Right lobe of liver (tissue), 6 donors: Measurements from ENCODE around the gene DENND6A. TPM values are rescaled to one million over a fixed set of nuclear protein-coding genes. Genes with fewer than 3 reads are reported as not detected.
A peak's percentile ranks its signal among the peaks of the same experiment; 100 is the strongest.

Experiments used
- ATAC-seq, 4 donors: fragments of 200-7000 bp; cut with Tn5 transposase; one replicate each; pipeline ENCODE4 v1.9.1; 2020; ENCODE audit warnings: mild to moderate bottlenecking in 4 of 4, moderate library complexity in 4 of 4
- DNase-seq, 3 donors: peaks; one replicate each; pipeline ENCODE4 v3.0.0-alpha.2; 2020
- H3K27ac ChIP-seq, 3 donors: fragments of 200-600 bp; one replicate each; pipeline ENCODE4 v1.8.0; 2022
- H3K27me3 ChIP-seq, 2 donors: fragments of 200-600 bp; one replicate each; pipeline ENCODE4 v1.8.0; 2022
- H3K36me3 ChIP-seq, 4 donors: fragments of 200-600 bp; sonication (generic) in 1 of 4; one replicate each; pipeline versions ENCODE4 v1.5.1 to v1.8.0; 2017 to 2022; ENCODE audit warnings: control low read depth in 1 of 4
- H3K4me1 ChIP-seq, 4 donors: fragments of 200-600 bp; sonication (generic) in 1 of 4; one replicate each; pipeline versions ENCODE4 v1.5.1 to v1.8.0; 2017 to 2022; ENCODE audit warnings: control low read depth in 1 of 4
- H3K4me3 ChIP-seq, 3 donors: fragments of 200-600 bp; one replicate each; pipeline ENCODE4 v1.8.0; 2022
- H3K9me3 ChIP-seq, 4 donors: fragments of 200-600 bp; sonication (generic) in 1 of 4; one replicate each; pipeline versions ENCODE4 v1.5.1 to v1.8.0; 2017 to 2022; ENCODE audit warnings: control low read depth in 1 of 4
- CTCF ChIP-seq, 4 donors: fragments of 200-600 bp in 3 of 4; fragments of 450-650 bp in 1 of 4; IDR thresholded peaks; one replicate each; pipeline versions ENCODE4 v1.5.1 to v1.8.0; 2016 to 2022; ENCODE audit warnings: antibody characterized with exemption in 4 of 4, mild to moderate bottlenecking in 2 of 4
- POLR2A ChIP-seq: fragments of 450-650 bp; IDR thresholded peaks from one replicate; pipeline ENCODE4 v1.6.1; 2017; ENCODE audit warnings: antibody characterized with exemption, mild to moderate bottlenecking
- WGBS: methylation state at CpG from one replicate; pipeline ENCODE4 v1.1.6; 2018; ENCODE audit warnings: low coverage, low lambda C conversion rate; ENCODE audit not compliant: insufficient coverage; ENCODE audit errors: missing lambda C conversion rate; 5-methylcytosine and 5-hydroxymethylcytosine counted together
- intact Hi-C, 2 donors: fragments of 100-400 bp; cut with DNase I; formaldehyde crosslinking; loops; one replicate each; pipeline versions ENCODE4 v1.11.2 to v1.14.1; 2022
- total RNA-seq, 6 experiments: library from RNA; depleted of rRNA in 2 of 6; stranded (reverse); fragments of >200 nt in 2 of 6; fragmentation: NEBNext Ultra II Directional in 3 of 6; extraction: Animal tissue kit (Norgen Biotek cat#: 25700) in 3 of 6; gene quantifications; one replicate each; pipeline versions ENCODE4 v1.1.0 to v1.2.4, GENCODE V29; 2016 to 2023
- donor health status: DM: no; HTN: yes; CAD: no.
- donor health status: DM: no; HTN: no; CAD: no.
- donor health status: DM: no; HTN: no; CAD: no.
- donor health status: DM: no; HTN: yes; CAD: no.
- donor health status: DM: no; HTN: yes; CAD: no.

The DENND6A gene
- total RNA-seq, 6 experiments from 2014 or later = 5.5 to 11.0 (median 9.2) TPM

DNA sequence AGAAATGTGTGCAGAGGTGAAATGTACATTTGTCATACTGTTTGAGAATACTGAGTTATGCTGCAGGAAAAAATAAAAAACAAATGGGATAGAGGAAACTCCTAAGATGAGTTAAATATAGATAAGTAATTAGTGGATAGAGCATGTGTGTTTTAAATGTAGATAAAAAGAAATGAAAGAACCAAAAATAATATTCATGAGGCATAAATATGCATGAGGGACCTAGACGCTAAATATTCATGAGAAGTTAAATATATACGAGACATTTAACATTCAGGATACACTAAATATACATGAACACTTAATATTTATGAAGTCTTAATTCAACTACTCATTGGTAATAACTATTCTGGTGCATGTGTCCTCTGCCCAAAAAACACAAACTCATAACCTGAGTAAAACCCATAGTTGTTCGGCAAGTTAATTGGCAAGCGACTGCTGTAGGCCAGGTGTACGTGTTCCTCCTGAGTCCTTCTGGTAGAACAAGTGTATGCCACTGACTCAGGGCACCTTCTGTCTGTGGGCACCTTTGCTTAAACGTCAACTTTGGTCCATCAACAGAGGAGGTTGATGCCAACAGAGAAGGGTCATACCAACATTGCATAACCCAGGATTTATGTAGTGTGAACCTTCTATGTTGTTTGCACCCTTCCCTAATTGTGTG lies 24.5 kb upstream of the DENND6A start:
- H3K9me3 ChIP-seq = no peaks in the 10 kb centered on the region
- intact Hi-C loops = no loop called here
- H3K27me3 ChIP-seq = no peaks in the 10 kb centered on the region
- no peaks in the 10 kb centered on the region for H3K36me3 ChIP-seq
- H3K4me3 ChIP-seq = no peak overlapping the region
- ATAC-seq = no peak
- DNase-seq = no peak
- TF ChIP-seq POLR2A = no peak
- TF ChIP-seq CTCF (IDR thresholded peaks at IDR 0.05) = no peak
- no peaks in the 10 kb centered on the region for H3K4me1 ChIP-seq
- WGBS = 89% methylated on average over 6 of the region's 6 CpGs
- no peak overlapping the region for H3K27ac ChIP-seq

GRCh38 chr3:57715686-57716085 lies 22.8 kb upstream of the DENND6A start:
- H3K27ac ChIP-seq = no peak overlapping the region
- DNase-seq = no peak
- H3K9me3 ChIP-seq = no peaks in the 10 kb centered on the region
- intact Hi-C loops = no loop called here
- no peak overlapping the region for H3K4me3 ChIP-seq
- TF ChIP-seq CTCF (IDR thresholded peaks at IDR 0.05) (no peak), POLR2A (no peak)
- H3K4me1 ChIP-seq = no peaks in the 10 kb centered on the region
- ATAC-seq = no peak
- WGBS = 81% methylated on average over 4 of the region's 4 CpGs
- H3K36me3 ChIP-seq = no peaks in the 10 kb centered on the region
- H3K27me3 ChIP-seq = no peaks in the 10 kb centered on the region

GRCh38 chr3:57709559-57709958 lies 16.7 kb upstream of the DENND6A start:
- Histone ChIP-seq H3K9me3 (no peaks in the 10 kb centered on the region), H3K36me3 (no peaks in the 10 kb centered on the region), H3K27me3 (no peaks in the 10 kb centered on the region), H3K4me3 (no peak overlapping the region), H3K27ac (no peak overlapping the region), H3K4me1 (no peaks in the 10 kb centered on the region)
- intact Hi-C loops = no loop called here
- peak in 2 of 4 donors; percentile 25 to 47 for ATAC-seq
- 2% methylated on average over 2 of the region's 2 CpGs for WGBS
- no peak for DNase-seq
- no peak for TF ChIP-seq CTCF (IDR thresholded peaks at IDR 0.05)
- no peak for TF ChIP-seq POLR2A

DNA sequence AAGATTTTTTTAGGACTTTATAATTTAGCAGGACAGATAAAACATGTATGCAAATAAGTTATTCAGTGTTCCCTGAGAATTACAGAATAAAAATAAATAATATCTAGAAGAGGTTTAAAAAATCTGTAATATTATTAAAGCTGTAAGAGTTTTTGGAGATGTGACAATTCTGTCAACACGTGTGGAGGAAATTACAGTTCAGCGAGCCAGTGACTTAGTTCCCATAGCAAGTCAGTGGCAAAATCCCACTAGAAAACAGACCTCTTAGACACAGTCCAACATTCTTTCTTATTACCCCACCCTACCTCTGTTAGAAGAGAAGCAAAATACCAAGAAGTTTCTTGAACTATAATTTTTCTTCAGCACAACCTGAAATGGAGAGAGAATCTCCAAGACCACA lies 16.2 kb upstream of the DENND6A start:
- DNase-seq (no peak), ATAC-seq (no peak)
- Histone ChIP-seq H3K27me3 (no peaks in the 10 kb centered on the region), H3K4me3 (no peak overlapping the region), H3K27ac (no peak overlapping the region), H3K36me3 (no peaks in the 10 kb centered on the region), H3K9me3 (no peaks in the 10 kb centered on the region), H3K4me1 (no peaks in the 10 kb centered on the region)
- no peak for TF ChIP-seq CTCF (IDR thresholded peaks at IDR 0.05)
- no peak for TF ChIP-seq POLR2A
- intact Hi-C loops = no loop called here
- 39% methylated on average over 2 of the region's 2 CpGs for WGBS
